ENCODE results near the gene AGBL5. TPM values are rescaled to one million over a fixed set of nuclear protein-coding genes. Genes with fewer than 3 reads are reported as not detected.

The AGBL5 gene
- polyA plus RNA-seq, 1 donor (not counting 4 experiments of a cell fraction or from before 2014, with no cell fraction given) = 25.5 TPM

DNA sequence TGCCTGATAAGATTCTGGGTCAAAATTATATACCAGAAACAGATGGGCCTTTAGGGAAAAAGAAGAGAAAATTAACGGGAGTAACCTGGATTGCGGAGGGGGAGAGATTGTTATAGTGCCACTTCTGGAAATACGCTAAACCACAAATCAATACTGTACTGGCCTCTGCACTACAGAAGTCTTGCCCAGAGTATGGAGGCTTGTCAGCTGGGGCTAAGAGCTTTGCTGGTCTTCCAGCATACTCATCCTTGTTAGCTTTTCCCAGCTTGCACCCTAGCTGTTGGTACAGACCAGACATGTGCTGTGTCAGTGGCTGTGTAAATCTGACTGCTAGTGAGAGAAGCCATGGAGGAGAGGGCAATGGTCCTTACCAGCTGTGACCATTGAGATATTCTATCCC is 8.9 kb downstream of the AGBL5 start:
- Histone ChIP-seq H3K27me3 (ENCODE audit: control insufficient read depth, extremely low read depth, insufficient read depth, low read length) (no peaks in the 10 kb centered on the region), H2AFZ (ENCODE audit: control insufficient read depth, low read length) (no peak overlapping the region), H3K9me3 (ENCODE audit: control insufficient read depth, low read depth, low read length) (no peaks in the 10 kb centered on the region), H3K9me1 (ENCODE audit: control insufficient read depth, extremely low read depth, insufficient read depth, low read length) (no peaks in the 10 kb centered on the region), H4K20me1 (ENCODE audit: control insufficient read depth, extremely low read depth, insufficient read depth, low read length) (no peaks in the 10 kb centered on the region), H3K4me3 (ENCODE audit: control insufficient read depth in 2 of 3, extremely low read depth in 1 of 3, insufficient read depth in 2 of 3, low read depth in 1 of 3, low read length in 3 of 3) (no peak overlapping the region), H3K27ac (ENCODE audit: control insufficient read depth, insufficient read depth, low read length) (no peak overlapping the region), H3K4me2 (ENCODE audit: control insufficient read depth, extremely low read depth, insufficient read depth, low read depth, low read length) (no peak overlapping the region), H3K9ac (ENCODE audit: control insufficient read depth, extremely low read depth, insufficient read depth, low read length) (no peak overlapping the region), H3K4me1 (ENCODE audit: control insufficient read depth, extremely low read depth, insufficient read depth, low read length) (no peaks in the 10 kb centered on the region), H3K36me3 (ENCODE audit: control insufficient read depth in 2 of 2, extremely low read depth in 1 of 2, insufficient read depth in 2 of 2, low read length in 2 of 2) (peaks cover 13 to 16% of the 10 kb centered on the region in 2 experiments), H3K79me2 (ENCODE audit: control insufficient read depth, insufficient read depth, low read length) (no peaks in the 10 kb centered on the region)
- no peak for DNase-seq (ENCODE audit: low read depth, low spot score)
- no peak for FAIRE-seq
- no peak for TF ChIP-seq EZH2 (IDR thresholded peaks at IDR 0.05; ENCODE audit: low read length)
- TF ChIP-seq, protein P1, sequence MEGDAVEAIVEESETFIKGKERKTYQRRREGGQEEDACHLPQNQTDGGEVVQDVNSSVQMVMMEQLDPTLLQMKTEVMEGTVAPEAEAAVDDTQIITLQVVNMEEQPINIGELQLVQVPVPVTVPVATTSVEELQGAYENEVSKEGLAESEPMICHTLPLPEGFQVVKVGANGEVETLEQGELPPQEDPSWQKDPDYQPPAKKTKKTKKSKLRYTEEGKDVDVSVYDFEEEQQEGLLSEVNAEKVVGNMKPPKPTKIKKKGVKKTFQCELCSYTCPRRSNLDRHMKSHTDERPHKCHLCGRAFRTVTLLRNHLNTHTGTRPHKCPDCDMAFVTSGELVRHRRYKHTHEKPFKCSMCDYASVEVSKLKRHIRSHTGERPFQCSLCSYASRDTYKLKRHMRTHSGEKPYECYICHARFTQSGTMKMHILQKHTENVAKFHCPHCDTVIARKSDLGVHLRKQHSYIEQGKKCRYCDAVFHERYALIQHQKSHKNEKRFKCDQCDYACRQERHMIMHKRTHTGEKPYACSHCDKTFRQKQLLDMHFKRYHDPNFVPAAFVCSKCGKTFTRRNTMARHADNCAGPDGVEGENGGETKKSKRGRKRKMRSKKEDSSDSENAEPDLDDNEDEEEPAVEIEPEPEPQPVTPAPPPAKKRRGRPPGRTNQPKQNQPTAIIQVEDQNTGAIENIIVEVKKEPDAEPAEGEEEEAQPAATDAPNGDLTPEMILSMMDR (optimal IDR thresholded peaks at IDR 0.05 in 1 of 3, IDR thresholded peaks at IDR 0.05 in 1 of 3, conservative IDR thresholded peaks at IDR 0.05 in 1 of 3; ENCODE audit: extremely low read depth in 1 of 3, insufficient read depth in 2 of 3, low read length in 3 of 3) = no peak
- dilution Hi-C loops (cut with MboI; ENCODE audit: extremely low pct_ligation_motif_present, low sequenced_read_pairs) = no loop called here

DNA sequence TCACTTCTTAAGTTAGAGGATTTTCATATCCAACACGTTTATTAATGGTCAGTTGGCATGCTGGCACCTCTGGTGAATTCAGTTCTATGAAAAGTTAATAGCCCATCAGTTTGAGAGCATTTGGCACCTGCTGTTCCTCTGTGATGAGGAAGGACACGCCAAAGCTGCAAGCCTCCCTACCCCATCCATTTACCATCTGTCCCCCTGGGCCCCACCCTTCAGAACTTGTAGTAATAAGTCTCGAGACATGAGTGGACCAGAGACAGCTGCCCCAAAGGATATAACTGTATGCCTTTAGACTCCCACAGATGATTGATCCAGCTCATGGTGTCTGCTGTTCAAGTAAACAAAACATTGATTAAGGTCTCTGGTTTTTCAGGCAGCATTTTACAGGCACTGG is 13.7 kb downstream of the AGBL5 start:
- H3K27me3 ChIP-seq (ENCODE audit: control insufficient read depth, extremely low read depth, insufficient read depth, low read length) = no peaks in the 10 kb centered on the region
- H3K27ac ChIP-seq (ENCODE audit: control insufficient read depth, insufficient read depth, low read length) = no peak overlapping the region
- H3K9me3 ChIP-seq (ENCODE audit: control insufficient read depth, low read depth, low read length) = no peaks in the 10 kb centered on the region
- H3K36me3 ChIP-seq (ENCODE audit: control insufficient read depth in 2 of 2, extremely low read depth in 1 of 2, insufficient read depth in 2 of 2, low read length in 2 of 2) = peaks cover 15 to 29% of the 10 kb centered on the region in 2 experiments
- no peak overlapping the region for H3K4me3 ChIP-seq (ENCODE audit: control insufficient read depth in 2 of 3, extremely low read depth in 1 of 3, insufficient read depth in 2 of 3, low read depth in 1 of 3, low read length in 3 of 3)
- peaks cover 6% of the 10 kb centered on the region for H3K4me1 ChIP-seq (ENCODE audit: control insufficient read depth, extremely low read depth, insufficient read depth, low read length)
- dilution Hi-C loops (cut with MboI; ENCODE audit: extremely low pct_ligation_motif_present, low sequenced_read_pairs) = no loop called here
- peaks cover 2% of the 10 kb centered on the region for H3K9me1 ChIP-seq (ENCODE audit: control insufficient read depth, extremely low read depth, insufficient read depth, low read length)
- H3K79me2 ChIP-seq (ENCODE audit: control insufficient read depth, insufficient read depth, low read length) = peaks cover 21% of the 10 kb centered on the region
- H2AFZ ChIP-seq (ENCODE audit: control insufficient read depth, low read length) = no peak overlapping the region
- TF ChIP-seq, protein P1 (optimal IDR thresholded peaks at IDR 0.05 in 1 of 3, IDR thresholded peaks at IDR 0.05 in 1 of 3, conservative IDR thresholded peaks at IDR 0.05 in 1 of 3; ENCODE audit: extremely low read depth in 1 of 3, insufficient read depth in 2 of 3, low read length in 3 of 3) = no peak
- no peak for TF ChIP-seq EZH2 (IDR thresholded peaks at IDR 0.05; ENCODE audit: low read length)
- H4K20me1 ChIP-seq (ENCODE audit: control insufficient read depth, extremely low read depth, insufficient read depth, low read length) = no peaks in the 10 kb centered on the region
- H3K4me2 ChIP-seq (ENCODE audit: control insufficient read depth, extremely low read depth, insufficient read depth, low read depth, low read length) = no peak overlapping the region
- H3K9ac ChIP-seq (ENCODE audit: control insufficient read depth, extremely low read depth, insufficient read depth, low read length) = no peak overlapping the region
- no peak for FAIRE-seq
- DNase-seq (ENCODE audit: low read depth, low spot score) = no peak
